Activated naive CD4-positive, alpha-beta T cell treated with anti-CD3 and anti-CD28 coated beads, Interleukin-2, amount 50 U/mL, for 16 hours (primary cell): ENCODE results near the gene ISYNA1.

ENCODE experiments used
- DNase-seq: peaks from one replicate; pipeline ENCODE4 v3.0.0-alpha.2; 2020

The ISYNA1 gene

DNA sequence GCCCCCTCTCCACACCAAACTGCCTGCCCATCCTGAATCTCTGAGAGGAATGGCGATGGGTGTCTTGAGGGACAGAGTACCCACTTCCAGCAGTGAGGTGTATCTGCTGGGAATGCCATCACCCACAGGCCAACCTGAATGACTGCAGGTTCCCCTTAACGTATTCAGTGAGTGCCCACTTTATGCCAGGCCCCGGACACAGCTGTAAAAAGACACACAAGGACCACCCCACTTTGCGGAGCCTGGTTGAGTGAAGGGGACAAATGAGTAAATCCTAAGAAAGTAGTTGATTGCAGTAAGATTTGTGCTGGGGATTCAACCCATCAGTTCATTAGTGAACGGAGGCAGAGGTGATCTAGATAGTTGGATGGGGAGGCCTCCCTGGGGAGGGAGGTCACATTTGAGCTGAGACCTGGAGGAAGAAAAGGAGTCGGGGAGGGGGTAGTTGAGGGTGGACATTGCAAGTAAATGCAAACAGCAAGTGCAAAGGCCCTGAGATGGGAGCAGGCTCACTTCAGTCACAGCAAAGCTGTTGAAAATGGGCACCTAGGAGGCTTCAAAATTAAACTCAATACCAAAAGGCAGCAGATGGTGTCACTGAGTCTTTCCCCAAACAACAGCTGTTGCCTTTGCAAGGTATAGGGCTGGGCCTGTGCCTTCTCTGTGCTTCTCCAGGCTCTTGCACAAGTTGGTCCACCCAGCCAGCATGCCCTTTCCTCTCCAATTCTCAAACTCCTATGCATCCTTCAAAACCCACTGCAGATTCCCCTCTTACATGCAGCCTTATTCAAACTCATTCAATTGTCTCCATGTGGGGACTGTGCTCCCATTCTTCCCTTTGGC, 47.6 kb downstream of the ISYNA1 start:
- no peak for DNase-seq

DNA sequence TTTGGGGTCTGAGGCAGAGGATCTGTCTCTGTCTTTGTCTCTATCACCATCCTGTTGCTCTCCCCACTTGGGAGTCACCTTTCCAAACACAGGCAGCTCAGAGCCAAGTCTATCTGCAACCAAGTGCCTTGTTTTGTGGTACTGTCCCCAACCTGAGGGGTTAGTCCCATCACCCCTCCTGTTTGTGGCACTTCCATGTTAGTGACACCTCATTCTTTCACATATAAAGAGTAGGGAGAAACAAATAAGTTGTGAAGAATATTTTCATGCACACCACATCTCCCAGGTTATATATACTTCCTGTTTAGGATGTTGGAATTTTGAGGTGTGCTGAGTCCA, 48.2 kb downstream of the ISYNA1 start:
- no peak for DNase-seq

DNA sequence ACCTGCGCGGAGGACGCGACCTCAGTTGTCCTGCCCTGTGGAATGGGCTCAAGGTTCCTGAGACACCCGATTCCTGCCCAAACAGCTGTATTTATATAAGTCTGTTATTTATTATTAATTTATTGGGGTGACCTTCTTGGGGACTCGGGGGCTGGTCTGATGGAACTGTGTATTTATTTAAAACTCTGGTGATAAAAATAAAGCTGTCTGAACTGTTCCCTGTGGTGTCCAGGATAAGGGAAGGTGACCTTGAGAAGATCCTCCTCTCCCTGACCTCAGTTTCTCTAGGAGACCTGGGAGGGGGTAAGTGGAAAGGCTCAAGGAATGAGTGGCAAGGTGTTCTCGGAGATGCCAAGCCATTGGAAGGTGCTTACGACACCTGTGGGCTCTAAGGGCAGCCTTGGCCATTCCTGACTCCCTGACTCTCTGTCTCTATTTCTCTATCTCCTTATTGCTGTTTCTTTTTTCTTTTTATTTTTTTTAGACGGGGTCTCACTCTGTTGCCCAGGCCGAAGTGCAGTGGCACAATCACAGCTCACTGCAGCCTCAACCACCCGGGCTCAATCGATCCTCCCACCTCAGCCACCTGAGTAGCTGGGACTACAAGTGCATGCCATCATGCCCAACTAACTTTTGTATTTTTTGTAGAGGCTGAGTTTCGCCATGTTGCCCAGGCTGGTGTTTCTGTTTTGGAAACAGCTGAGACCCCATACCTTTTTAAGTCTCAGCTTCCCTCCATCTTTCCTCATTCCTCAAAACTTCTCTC, 48.8 kb downstream of the ISYNA1 start:
- DNase-seq: no peak

DNA sequence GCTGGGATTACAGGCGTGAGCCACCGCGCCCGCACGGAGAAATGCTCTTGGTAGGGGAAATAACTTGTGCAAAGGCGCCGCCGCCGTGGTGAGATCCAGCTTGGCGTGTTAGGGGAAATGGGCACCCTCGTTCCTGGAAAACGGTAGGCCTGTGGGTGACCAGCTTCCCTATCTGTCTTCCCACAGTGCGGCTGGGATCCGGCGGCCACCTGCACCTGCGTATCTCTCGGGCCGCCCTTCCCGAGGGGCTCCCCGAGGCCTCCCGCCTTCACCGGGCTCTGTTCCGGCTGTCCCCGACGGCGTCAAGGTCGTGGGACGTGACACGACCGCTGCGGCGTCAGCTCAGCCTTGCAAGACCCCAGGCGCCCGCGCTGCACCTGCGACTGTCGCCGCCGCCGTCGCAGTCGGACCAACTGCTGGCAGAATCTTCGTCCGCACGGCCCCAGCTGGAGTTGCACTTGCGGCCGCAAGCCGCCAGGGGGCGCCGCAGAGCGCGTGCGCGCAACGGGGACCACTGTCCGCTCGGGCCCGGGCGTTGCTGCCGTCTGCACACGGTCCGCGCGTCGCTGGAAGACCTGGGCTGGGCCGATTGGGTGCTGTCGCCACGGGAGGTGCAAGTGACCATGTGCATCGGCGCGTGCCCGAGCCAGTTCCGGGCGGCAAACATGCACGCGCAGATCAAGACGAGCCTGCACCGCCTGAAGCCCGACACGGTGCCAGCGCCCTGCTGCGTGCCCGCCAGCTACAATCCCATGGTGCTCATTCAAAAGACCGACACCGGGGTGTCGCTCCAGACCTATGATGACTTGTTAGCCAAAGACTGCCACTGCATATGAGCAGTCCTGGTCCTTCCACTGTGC, 49.6 kb downstream of the ISYNA1 start:
- peak; percentile 70 for DNase-seq

DNA sequence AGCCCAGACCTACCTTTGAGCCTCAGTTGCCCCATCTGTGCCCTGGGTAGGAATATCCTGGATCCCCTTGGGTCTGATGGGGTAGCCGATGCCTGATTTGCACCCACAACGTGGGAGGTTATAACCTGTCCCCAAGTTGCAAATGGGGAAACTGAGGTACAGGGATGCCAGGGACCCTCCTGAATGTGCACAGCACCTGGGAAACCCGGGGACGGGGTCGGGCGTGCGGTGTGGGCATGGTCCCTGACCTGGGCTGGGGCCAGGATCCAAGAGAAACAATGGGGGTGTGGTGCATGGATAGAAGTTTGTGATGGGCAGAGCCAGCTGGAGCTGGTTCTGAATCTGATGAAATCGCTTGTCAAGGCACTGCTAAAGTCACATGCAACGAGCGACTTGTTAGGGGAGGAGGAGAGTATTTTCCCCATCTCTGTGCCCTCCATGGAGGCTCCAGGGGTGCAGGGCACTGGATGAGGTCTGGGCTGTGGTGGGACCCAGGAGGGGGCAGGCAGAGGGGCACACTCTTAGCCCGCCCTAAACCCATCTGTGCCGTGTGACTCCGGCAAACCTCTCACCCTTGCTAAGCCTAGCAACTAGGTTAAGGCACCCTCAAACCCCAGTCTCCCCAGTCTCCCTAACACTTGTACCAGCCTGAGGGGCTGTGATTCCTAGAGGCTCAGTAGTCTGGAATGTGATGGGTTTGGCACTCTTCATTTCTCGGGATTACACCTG, 51.2 kb downstream of the ISYNA1 start:
- DNase-seq: no peak

DNA sequence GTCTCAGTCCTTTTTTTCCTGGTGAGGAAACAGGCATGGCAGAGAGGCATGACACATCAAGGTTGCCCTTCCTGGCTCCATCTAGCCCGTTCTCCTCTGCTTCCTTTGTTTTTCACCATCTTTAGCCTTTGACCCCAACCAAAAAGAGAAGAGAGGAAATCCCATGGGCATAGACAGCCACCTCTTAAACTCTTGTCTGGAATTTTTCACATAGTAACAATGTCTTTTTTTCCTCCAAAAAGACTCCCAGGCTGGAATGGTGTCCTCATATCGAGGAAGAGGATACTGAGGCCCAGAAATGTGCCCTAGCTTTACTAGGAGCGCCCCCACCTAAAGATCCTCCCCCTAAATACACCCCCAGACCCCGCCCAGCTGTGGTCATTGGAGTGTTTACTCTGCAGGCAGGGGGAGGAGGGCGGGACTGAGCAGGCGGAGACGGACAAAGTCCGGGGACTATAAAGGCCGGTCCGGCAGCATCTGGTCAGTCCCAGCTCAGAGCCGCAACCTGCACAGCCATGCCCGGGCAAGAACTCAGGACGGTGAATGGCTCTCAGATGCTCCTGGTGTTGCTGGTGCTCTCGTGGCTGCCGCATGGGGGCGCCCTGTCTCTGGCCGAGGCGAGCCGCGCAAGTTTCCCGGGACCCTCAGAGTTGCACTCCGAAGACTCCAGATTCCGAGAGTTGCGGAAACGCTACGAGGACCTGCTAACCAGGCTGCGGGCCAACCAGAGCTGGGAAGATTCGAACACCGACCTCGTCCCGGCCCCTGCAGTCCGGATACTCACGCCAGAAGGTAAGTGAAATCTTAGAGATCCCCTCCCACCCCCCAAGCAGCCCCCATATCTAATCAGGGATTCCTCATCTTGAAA, 52.0 kb downstream of the ISYNA1 start, which contains the start of gene GDF15:
Gene GDF15 (plus strand): TSS at position 484 of the 868 bp plus-strand sequence. CDS start 32 bp downstream, at position 516.
- peak; percentile 32 for DNase-seq

DNA sequence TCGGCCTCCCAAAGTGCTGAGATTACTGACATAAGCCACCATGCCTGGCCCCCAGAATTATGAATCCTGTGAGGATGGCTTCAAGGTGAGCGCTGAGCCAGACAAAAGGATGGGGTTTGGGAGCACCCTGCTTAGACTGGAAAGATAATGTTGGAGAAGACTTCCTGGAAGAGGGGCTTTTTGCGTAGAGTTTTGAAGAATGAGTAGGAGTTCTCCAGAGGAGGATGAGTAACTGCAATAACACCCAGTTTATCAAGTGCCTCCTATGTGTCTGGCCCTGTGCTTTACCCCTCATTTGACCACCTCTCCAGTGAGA, 52.6 kb downstream of the ISYNA1 start:
- no peak for DNase-seq

DNA sequence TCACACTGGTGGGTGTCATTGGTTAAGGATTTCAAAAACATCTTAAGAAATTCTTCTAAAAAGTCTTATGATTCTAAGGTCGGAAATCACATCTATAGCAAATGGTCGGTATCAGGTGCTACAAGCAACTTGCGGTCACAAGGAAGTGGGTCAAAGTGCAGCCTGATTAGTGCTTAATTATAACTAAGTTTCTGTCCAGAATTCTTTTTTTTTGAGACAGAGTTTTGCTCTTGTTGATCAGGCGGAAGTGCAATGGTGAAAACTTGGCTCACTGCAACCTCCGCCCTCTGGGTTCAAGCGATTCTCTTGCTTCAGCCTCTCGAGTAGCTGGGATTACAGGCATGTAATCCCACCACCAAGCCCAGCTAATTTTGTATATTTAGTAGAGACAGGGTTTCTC, 53.2 kb downstream of the ISYNA1 start:
- DNase-seq: no peak
